Endothelial cell (in vitro differentiated cells): ENCODE data around the gene CDKN2C. TPM values are rescaled to one million over a fixed set of nuclear protein-coding genes. Genes with fewer than 3 reads are reported as not detected.

Experiments used
- DNase-seq: peaks from one replicate; pipeline ENCODE4 v3.0.0; 2021; ENCODE audit warnings: low spot score
- H3K27ac Mint-ChIP-seq: one replicate; pipeline ENCODE4 v1.8.0; 2021; ENCODE audit warnings: mixed read lengths, inconsistent platforms; ENCODE audit not compliant: unreplicated experiment
- H3K27me3 Mint-ChIP-seq: one replicate; pipeline ENCODE4 v1.8.0; 2021; ENCODE audit warnings: mild to moderate bottlenecking, moderate library complexity, mixed read lengths, inconsistent platforms; ENCODE audit not compliant: unreplicated experiment
- H3K36me3 Mint-ChIP-seq: one replicate; pipeline ENCODE4 v1.8.0; 2021; ENCODE audit warnings: mild to moderate bottlenecking, low read depth, mixed read lengths, inconsistent platforms; ENCODE audit not compliant: unreplicated experiment
- H3K4me1 Mint-ChIP-seq: one replicate; pipeline ENCODE4 v1.8.0; 2021; ENCODE audit warnings: mild to moderate bottlenecking, mixed read lengths, inconsistent platforms; ENCODE audit not compliant: unreplicated experiment
- H3K4me3 Mint-ChIP-seq: one replicate; pipeline ENCODE4 v1.8.0; 2021; ENCODE audit warnings: mild to moderate bottlenecking, mixed read lengths, inconsistent platforms; ENCODE audit not compliant: unreplicated experiment
- H3K9me3 Mint-ChIP-seq: one replicate; pipeline ENCODE4 v1.8.0; 2021; ENCODE audit warnings: mixed read lengths, inconsistent platforms; ENCODE audit not compliant: unreplicated experiment
- total RNA-seq: library from RNA; stranded (reverse); fragmentation: NEBNext Ultra II Directional; extraction: Animal tissue kit (Norgen Biotek cat#: 25700); gene quantifications from one replicate; pipeline ENCODE4 v1.2.1, GENCODE V29; 2021; ENCODE audit not compliant: unreplicated experiment
- TF ChIP-seq, protein P1 (sequence below): fragments of 200-600 bp; sonication (generic); IDR thresholded peaks from one replicate; pipeline ENCODE4 v1.5.0; 2021; ENCODE audit warnings: antibody characterized with exemption; ENCODE audit not compliant: unreplicated experiment

CDKN2C gene
- total RNA-seq, 1 donor from 2014 or later, result not detected

GRCh38 chr1:50976890-50977574, 7.0 kb downstream of the CDKN2C start:
- Mint-ChIP-seq H3K27ac (no peak overlapping the region), H3K36me3 (no peaks in the 10 kb centered on the region)

DNA sequence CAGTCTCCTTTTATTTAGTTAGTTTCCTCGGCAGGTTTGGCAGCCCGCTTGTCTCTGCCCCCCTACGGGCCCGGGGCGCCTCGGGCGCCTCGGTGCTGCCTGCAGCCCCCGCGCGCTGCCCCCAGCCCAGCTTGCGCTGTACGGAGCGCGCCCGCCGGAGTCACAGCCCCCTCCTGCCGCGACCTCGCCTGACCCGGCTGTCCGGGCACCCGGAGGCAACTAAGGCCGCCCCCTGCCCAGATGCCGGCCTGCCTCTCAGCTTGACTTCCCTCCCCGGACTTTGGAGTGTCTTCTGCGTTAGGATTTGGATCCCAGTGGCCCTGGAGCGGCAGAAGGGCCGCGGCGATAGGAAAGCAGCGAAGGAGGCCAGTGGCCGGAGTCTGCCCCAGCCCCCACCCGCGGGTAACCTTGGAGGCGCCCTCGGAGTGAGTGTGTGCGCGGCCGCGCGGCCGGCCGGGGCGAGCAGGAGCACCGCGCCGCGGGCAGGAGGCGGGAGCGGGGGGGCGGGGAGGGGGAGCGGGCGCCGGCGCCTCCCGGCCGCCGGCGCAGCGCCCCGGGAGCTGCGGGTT, 7.6 kb downstream of the CDKN2C start:
- DNase-seq, result peak; percentile 38
- H3K27ac Mint-ChIP-seq, result no peak overlapping the region
- peaks cover 26% of the 10 kb centered on the region for H3K27me3 Mint-ChIP-seq
- H3K4me3 Mint-ChIP-seq, result no peak overlapping the region
- H3K36me3 Mint-ChIP-seq, result no peaks in the 10 kb centered on the region
- TF ChIP-seq, protein P1, sequence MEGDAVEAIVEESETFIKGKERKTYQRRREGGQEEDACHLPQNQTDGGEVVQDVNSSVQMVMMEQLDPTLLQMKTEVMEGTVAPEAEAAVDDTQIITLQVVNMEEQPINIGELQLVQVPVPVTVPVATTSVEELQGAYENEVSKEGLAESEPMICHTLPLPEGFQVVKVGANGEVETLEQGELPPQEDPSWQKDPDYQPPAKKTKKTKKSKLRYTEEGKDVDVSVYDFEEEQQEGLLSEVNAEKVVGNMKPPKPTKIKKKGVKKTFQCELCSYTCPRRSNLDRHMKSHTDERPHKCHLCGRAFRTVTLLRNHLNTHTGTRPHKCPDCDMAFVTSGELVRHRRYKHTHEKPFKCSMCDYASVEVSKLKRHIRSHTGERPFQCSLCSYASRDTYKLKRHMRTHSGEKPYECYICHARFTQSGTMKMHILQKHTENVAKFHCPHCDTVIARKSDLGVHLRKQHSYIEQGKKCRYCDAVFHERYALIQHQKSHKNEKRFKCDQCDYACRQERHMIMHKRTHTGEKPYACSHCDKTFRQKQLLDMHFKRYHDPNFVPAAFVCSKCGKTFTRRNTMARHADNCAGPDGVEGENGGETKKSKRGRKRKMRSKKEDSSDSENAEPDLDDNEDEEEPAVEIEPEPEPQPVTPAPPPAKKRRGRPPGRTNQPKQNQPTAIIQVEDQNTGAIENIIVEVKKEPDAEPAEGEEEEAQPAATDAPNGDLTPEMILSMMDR, result no peak
- H3K4me1 Mint-ChIP-seq, result peaks cover 12% of the 10 kb centered on the region
- no peaks in the 10 kb centered on the region for H3K9me3 Mint-ChIP-seq

More at GRCh38 chr1:50976890-50977574, 7.0 kb downstream of the CDKN2C start:
- Mint-ChIP-seq H3K27me3 (peaks cover 26% of the 10 kb centered on the region), H3K9me3 (no peaks in the 10 kb centered on the region), H3K4me1 (peaks cover 12% of the 10 kb centered on the region), H3K4me3 (no peak overlapping the region)
- TF ChIP-seq, protein P1, result no peak
- peak; percentile 11 for DNase-seq

GRCh38 chr1:50978144-50978851, 8.3 kb downstream of the CDKN2C start:
- Mint-ChIP-seq H3K4me1 (peaks cover 12% of the 10 kb centered on the region), H3K27ac (no peak overlapping the region), H3K9me3 (no peaks in the 10 kb centered on the region), H3K36me3 (no peaks in the 10 kb centered on the region), H3K27me3 (peaks cover 26% of the 10 kb centered on the region), H3K4me3 (peak overlapping the region; percentile 68)
- TF ChIP-seq, protein P1, result no peak
- DNase-seq, result peak; percentile 47

- H3K36me3 Mint-ChIP-seq, result no peaks in the 10 kb centered on the region
- TF ChIP-seq, protein P1, result no peak
- peaks cover 12% of the 10 kb centered on the region for H3K4me1 Mint-ChIP-seq
- no peaks in the 10 kb centered on the region for H3K9me3 Mint-ChIP-seq
- peaks cover 20% of the 10 kb centered on the region for H3K27me3 Mint-ChIP-seq
- no peak overlapping the region for H3K27ac Mint-ChIP-seq
- DNase-seq, result peak; percentile 7
- peak overlapping the region; percentile 68 for H3K4me3 Mint-ChIP-seq
Measured at GRCh38 chr1:50978852-50979781, 9.1 kb downstream of the CDKN2C start.
